ENCODE data around the gene RABAC1. TPM values are rescaled to one million over a fixed set of nuclear protein-coding genes. Genes with fewer than 3 reads are reported as not detected.

The RABAC1 gene, protein sequence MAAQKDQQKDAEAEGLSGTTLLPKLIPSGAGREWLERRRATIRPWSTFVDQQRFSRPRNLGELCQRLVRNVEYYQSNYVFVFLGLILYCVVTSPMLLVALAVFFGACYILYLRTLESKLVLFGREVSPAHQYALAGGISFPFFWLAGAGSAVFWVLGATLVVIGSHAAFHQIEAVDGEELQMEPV
- polyA plus RNA-seq (2012; ENCODE audit: missing spikeins), result 17.6 TPM

DNA sequence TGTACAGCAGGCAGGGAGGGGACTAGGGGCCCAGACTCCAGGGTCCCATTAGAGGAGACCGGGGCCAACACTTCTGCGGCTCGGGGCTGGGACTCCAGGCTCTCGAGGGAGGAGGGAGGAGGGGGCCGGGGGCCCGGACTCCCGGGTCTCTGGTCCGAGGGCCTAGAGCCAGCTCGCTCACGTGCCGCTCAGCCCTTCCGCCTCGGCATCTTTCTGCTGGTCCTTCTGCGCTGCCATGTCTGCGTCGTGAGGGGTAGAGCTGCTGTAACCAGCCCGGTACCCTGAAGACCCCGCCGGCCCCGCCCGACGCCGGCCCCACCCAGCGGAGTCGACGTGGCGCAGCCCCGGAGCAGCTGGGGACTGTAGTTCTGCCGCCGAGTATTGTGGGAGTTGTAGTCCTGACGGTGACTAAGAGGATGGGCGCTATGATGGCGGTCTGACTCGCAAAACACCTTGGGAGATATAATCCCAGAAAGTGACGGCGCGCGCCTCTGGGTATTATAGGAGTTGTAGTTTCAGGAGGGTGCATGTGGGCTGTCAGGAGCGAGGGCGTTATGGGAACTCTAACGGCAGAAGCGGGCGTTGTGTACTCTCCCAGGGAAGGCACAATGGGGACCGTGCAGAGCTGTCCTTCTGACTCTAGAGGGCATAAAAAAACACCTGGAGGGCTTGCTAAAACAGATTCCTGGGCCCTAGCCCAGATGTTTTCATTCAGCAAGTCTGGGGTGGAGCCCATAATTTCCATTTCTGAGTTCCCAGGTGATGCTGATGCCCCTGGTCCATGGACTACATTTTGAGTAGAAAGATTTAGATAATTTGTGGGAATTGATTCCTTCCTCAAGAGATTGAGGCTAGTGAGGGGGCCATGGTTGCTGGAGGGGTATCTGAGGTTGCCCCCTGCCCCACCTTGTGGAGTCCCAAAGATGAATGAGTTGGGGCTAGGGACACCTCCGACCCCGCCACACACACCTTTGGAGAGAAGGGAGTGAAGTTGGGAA is at the start of gene RABAC1:
Gene RABAC1, minus strand, starts transcription at position 266 of the 998 bp plus-strand sequence. Its CDS starts 29 bp downstream, at position 237.
- FAIRE-seq, result peak; percentile 95
- DNase-seq (ENCODE audit: insufficient read length), result peak; percentile 97
- TF ChIP-seq TAF1 (IDR thresholded peaks at IDR 0.05; ENCODE audit: borderline replicate concordance, low read depth, low read length) (0 out of 2 replicates have a peak, but pooled peaks have one; percentile 50), POLR2A (IDR thresholded peaks at IDR 0.05; ENCODE audit: low read depth, low read length) (peak; percentile 61; the same call in 1 of the 2 replicates), POLR2AphosphoS5 (IDR thresholded peaks at IDR 0.05; ENCODE audit: low read depth, low read length) (no peak)

DNA sequence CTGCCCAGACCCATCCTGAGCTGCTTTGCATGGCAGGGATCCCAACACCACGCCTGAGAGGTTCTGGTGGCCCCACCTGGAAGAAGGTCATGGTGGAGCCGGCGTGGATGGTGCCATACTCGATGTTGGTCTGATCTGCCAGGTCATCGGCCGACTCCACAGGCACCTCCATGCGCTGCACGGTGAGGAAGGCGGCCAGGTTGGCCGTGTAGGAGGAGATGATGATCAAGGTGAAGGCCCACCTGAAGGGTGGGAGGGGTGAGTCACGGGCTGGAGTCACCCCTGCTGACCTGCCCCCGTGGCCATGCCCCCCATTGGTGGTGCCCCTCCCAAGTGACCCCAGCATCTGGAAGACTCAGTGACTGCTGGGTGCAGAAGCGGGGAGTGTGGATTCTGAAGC is 47.4 kb upstream of the RABAC1 start:
- TF ChIP-seq POLR2AphosphoS5 (IDR thresholded peaks at IDR 0.05; ENCODE audit: low read depth, low read length), result no peak
- TF ChIP-seq POLR2A (IDR thresholded peaks at IDR 0.05; ENCODE audit: low read depth, low read length), result no peak
- TF ChIP-seq TAF1 (IDR thresholded peaks at IDR 0.05; ENCODE audit: borderline replicate concordance, low read depth, low read length), result no peak
- DNase-seq (ENCODE audit: insufficient read length) (no peak), FAIRE-seq (no peak)

DNA sequence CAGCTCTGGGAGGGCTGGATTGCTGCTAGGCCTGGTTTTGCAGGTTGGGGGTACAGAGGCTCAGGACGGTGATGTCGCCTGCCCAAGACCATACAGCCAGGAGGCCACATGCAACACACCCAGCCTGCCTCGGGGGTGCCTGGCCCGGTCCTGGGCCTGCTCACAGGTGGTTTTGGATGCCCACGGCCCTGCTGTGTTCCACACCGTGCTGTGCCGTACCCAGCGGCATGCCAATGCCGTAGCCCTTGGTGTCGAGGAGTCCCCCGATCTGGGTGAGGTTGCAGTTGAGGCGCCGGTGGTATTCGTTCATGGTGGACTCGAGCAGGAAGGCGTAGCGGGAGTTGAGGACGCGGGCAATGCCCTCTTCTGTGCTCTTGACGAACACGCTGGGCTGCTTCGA is 46.4 kb upstream of the RABAC1 start:
- DNase-seq (ENCODE audit: insufficient read length), result no peak
- no peak for TF ChIP-seq POLR2A (IDR thresholded peaks at IDR 0.05; ENCODE audit: low read depth, low read length)
- TF ChIP-seq TAF1 (IDR thresholded peaks at IDR 0.05; ENCODE audit: borderline replicate concordance, low read depth, low read length), result no peak
- no peak for TF ChIP-seq POLR2AphosphoS5 (IDR thresholded peaks at IDR 0.05; ENCODE audit: low read depth, low read length)
- FAIRE-seq, result no peak

DNA sequence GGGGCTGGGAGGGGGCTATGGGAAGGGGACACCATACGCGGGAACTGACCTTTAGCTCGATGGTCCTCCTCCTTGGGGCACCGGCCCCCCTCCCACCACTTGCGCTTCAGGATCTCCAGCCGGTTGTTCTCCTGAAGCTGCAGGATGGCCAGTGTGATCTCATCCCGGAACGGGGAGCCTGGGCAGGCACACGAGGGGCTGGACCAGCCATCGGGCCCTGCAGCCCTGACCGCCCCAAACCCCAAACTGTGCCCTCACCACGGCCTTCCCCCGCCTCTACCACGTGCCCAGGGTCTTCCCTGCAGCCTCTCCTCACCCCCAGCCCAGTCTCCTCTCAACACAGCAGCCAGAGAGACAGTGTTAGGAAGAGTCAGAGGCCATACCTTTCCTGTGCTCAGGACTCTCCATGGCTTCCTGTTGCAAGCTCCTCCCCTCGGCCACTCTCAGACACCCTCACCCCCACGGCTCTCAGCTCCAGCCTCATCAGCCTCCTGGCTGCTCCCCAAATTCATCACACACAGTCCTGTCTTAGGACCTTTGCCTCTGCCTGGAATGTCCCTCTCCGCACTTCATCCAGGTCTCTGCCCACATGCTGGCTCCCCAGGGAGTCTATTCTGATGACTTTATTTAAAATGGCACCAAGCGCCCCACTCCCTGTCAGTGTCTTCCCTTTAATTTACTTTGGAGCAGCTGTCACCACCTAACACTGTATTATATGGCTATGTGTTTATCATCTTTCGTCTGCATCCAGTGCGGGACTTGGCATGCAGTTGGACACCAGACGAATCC is 44.6 kb upstream of the RABAC1 start:
- no peak for DNase-seq (ENCODE audit: insufficient read length)
- TF ChIP-seq POLR2A (IDR thresholded peaks at IDR 0.05; ENCODE audit: low read depth, low read length) (no peak), POLR2AphosphoS5 (IDR thresholded peaks at IDR 0.05; ENCODE audit: low read depth, low read length) (no peak), TAF1 (IDR thresholded peaks at IDR 0.05; ENCODE audit: borderline replicate concordance, low read depth, low read length) (no peak)
- FAIRE-seq, result no peak

DNA sequence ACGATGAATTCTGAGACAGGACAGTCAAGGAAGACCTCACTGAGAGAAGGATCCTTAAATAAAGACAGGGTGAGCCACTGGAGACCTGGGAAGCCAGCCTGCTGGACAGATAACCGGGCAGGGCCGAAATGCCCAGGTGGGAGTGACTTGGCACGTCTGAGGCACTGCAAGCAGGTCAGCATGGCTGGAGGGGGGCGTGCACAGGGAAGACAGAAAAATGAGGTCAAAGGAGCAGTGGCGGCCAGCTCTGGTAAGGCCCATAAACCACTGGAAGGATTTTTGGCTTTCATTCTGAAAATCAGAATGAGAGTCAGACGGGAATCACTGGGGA is 40.7 kb upstream of the RABAC1 start:
- TF ChIP-seq TAF1 (IDR thresholded peaks at IDR 0.05; ENCODE audit: borderline replicate concordance, low read depth, low read length) (no peak), POLR2A (IDR thresholded peaks at IDR 0.05; ENCODE audit: low read depth, low read length) (no peak), POLR2AphosphoS5 (IDR thresholded peaks at IDR 0.05; ENCODE audit: low read depth, low read length) (no peak)
- FAIRE-seq (no peak), DNase-seq (ENCODE audit: insufficient read length) (no peak)

DNA sequence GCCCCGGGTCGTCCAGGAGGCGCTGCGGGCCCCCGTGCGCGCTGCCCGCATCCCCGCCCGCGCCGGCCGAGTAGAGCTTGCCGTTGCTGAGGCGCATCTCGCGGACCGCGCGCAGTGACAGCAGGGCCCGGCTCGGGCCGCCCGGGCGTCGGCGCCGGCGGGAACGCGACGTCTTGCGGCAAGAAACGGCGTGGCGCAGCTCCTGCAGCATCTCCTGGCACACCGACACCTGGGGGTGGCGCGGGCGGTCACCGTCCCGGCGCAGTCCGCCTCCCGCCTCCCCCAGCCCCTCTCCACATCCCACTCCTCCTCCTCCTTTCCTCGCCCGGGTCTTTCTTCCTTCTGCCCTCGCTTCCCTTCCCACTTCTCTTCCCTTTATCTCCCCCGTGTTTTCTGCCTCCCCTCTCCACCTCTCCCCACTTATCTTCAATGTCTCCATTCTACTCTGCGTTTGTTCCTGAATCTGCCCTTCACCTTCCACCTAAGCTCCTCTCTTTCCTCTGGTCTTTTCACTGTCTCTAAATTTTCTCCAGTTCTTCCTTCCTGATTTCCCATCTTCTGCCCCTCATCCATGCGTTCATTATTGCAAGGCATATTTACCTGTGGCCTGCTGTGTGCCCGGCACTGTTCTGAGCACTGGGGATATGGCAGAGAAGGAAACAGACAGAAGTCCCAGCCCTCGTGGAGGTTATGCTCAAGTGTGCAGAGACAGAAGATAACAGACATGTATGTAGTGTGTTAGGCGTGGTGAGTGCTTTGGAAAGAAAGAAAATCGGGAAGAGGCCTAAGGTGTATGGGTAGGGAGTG is 40.2 kb upstream of the RABAC1 start:
- DNase-seq (ENCODE audit: insufficient read length) (no peak), FAIRE-seq (no peak)
- no peak for TF ChIP-seq TAF1 (IDR thresholded peaks at IDR 0.05; ENCODE audit: borderline replicate concordance, low read depth, low read length)
- TF ChIP-seq POLR2A (IDR thresholded peaks at IDR 0.05; ENCODE audit: low read depth, low read length), result no peak
- no peak for TF ChIP-seq POLR2AphosphoS5 (IDR thresholded peaks at IDR 0.05; ENCODE audit: low read depth, low read length)

DNA sequence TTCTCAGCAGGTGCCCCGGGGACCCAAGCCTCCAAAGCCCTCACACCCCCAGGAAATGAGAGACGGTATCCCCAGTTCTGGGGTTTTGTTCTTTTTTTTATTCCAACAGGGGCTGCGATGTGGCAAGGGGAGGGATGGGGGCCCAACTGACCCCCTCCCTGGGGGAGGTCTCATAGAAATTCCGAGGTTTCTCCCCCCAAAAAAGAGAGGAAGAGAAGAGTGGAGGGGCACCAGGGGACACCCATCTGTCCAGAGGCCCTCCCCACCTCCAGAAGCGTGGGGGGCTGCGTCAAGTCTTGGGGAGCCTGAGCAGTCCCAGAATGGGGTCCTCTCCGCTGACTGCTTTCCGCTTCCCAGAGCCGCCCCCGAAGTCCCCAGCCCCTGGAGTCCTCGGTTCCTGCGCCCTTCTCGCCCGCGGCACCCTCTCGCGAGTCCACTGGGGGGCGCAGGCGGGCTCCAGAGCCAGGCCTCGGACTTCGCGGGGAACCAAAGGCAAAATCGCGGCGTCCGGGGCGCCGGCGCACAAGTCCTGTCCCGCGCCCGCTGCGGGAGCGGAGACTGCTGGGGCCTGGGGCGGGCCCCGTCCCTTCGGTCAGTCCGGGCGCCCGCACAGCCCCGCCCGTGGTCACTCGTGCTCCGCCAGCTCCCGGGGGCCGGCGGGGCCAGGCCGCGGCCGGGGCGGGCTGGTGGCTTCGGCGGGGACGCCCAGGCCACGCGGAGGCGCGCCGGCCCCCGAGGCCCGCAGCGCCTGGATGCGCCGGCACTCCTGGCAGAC is 39.3 kb upstream of the RABAC1 start:
- DNase-seq (ENCODE audit: insufficient read length), result peak; percentile 63
- no peak for FAIRE-seq
- TF ChIP-seq TAF1 (IDR thresholded peaks at IDR 0.05; ENCODE audit: borderline replicate concordance, low read depth, low read length), result no peak
- no peak for TF ChIP-seq POLR2AphosphoS5 (IDR thresholded peaks at IDR 0.05; ENCODE audit: low read depth, low read length)
- no peak for TF ChIP-seq POLR2A (IDR thresholded peaks at IDR 0.05; ENCODE audit: low read depth, low read length)

DNA sequence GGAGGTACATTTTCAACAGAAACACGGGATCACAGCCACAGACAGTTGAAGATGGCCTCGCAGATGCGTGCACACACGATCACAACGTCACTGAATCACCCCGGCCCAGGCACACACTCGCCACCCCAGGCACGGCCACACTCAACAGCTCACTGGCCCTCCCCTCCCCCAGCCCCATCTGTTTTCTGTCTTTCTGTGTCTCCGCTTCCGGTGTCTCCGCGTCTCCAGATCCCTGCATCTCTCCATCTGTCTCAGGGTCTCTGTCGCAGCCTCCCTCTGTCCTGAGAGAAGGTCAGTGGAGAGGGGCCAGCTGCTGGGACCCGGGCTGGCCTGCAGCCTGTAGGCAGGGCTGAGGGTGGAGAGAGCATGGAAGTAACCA is 38.7 kb upstream of the RABAC1 start:
- no peak for DNase-seq (ENCODE audit: insufficient read length)
- no peak for FAIRE-seq
- TF ChIP-seq POLR2AphosphoS5 (IDR thresholded peaks at IDR 0.05; ENCODE audit: low read depth, low read length), result no peak
- no peak for TF ChIP-seq POLR2A (IDR thresholded peaks at IDR 0.05; ENCODE audit: low read depth, low read length)
- no peak for TF ChIP-seq TAF1 (IDR thresholded peaks at IDR 0.05; ENCODE audit: borderline replicate concordance, low read depth, low read length)

DNA sequence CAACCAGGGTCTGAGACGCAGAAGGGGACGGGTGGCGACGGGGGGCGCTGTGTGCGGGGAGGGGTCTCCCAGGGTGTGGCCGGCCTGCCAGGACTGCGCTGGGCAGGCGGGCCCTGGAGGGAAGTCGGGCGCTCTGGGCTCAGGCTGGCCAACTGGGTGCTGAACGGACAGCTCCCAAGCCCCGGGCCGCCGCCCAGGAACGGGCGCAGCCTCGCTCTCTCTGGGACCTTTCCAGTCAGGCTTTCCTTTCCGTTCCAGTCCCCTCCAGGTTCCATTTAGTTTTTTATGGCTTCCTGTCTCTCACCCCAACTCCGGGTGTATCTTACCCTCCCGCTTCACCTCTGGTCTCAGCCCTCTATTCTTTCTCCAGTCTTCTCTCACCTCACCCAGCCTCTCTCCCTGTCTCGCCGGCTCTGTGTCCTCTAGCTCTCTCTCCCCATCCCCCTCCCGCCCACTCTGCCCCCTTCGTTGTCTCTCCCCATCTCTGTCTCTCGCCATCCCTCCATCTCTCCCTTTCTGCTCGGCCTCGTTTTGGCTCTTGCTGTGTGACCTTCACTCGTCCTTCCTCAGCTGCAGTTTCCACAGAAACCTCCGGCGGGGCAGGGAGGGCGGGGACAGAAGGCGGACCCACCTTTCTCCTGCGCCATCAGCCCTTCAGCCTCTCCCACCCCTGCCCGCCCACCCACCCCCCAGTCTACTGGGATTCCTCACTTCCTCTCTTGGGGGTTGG is 38.2 kb upstream of the RABAC1 start:
- DNase-seq (ENCODE audit: insufficient read length), result peak; percentile 63
- no peak for FAIRE-seq
- no peak for TF ChIP-seq TAF1 (IDR thresholded peaks at IDR 0.05; ENCODE audit: borderline replicate concordance, low read depth, low read length)
- TF ChIP-seq POLR2A (IDR thresholded peaks at IDR 0.05; ENCODE audit: low read depth, low read length), result no peak
- TF ChIP-seq POLR2AphosphoS5 (IDR thresholded peaks at IDR 0.05; ENCODE audit: low read depth, low read length), result no peak
